Neural progenitor cell (in vitro differentiated cells): ENCODE data around the gene IFNAR1. TPM values are rescaled to one million over a fixed set of nuclear protein-coding genes. Genes with fewer than 3 reads are reported as not detected.

ENCODE experiments used
- DNase-seq: peaks from one replicate; pipeline ENCODE4 v3.0.0-alpha.2; 2016; ENCODE audit warnings: low spot score
- H2AFZ ChIP-seq: fragments of 200-600 bp; sonication (generic); replicated peaks from 2 replicates; pipeline ENCODE4 v1.6.1; 2016; ENCODE audit warnings: antibody characterized with exemption
- H3F3A ChIP-seq: fragments of 200-600 bp; sonication (generic); 2 replicates; pipeline ENCODE4 v1.6.1; 2016; ENCODE audit warnings: antibody characterized with exemption, low read depth
- H3K27ac ChIP-seq: fragments of 200-600 bp; sonication (generic); 2 replicates; pipeline ENCODE4 v1.5.1; 2016; ENCODE audit warnings: mild to moderate bottlenecking
- H3K27me3 ChIP-seq: fragments of 200-600 bp; sonication (generic); 2 replicates; pipeline ENCODE4 v1.6.1; 2016; ENCODE audit warnings: mild to moderate bottlenecking, moderate library complexity
- H3K36me3 ChIP-seq: fragments of 200-600 bp; sonication (generic); 2 replicates; pipeline ENCODE4 v1.5.1; 2016
- H3K4me1 ChIP-seq: fragments of 200-600 bp; sonication (generic); 2 replicates; pipeline ENCODE4 v1.6.1; 2016; ENCODE audit warnings: mixed run types
- H3K4me2 ChIP-seq: fragments of 200-600 bp; sonication (generic); 2 replicates; pipeline ENCODE4 v1.6.1; 2016
- H3K4me3 ChIP-seq: fragments of 200-600 bp; sonication (generic); 2 replicates; pipeline ENCODE4 v1.5.1; 2016
- H3K79me2 ChIP-seq: fragments of 200-600 bp; sonication (generic); 2 replicates; pipeline ENCODE4 v1.6.1; 2016; ENCODE audit warnings: low read depth
- H3K9ac ChIP-seq: fragments of 200-600 bp; sonication (generic); 2 replicates; pipeline ENCODE4 v1.6.1; 2016
- H3K9me3 ChIP-seq: fragments of 200-600 bp; sonication (generic); 2 replicates; pipeline ENCODE4 v1.5.1; 2016; ENCODE audit warnings: low read depth
- H4K20me1 ChIP-seq: fragments of 200-600 bp; sonication (generic); 2 replicates; pipeline ENCODE4 v1.6.1; 2016; ENCODE audit warnings: low read depth
- H3K27ac Mint-ChIP-seq: 3 replicates; pipeline ENCODE4 v1.8.0; 2021; ENCODE audit warnings: mixed read lengths
- H3K27me3 Mint-ChIP-seq: 2 replicates; pipeline ENCODE4 v1.8.0; 2022; ENCODE audit warnings: low read depth, mild to moderate bottlenecking, inconsistent platforms, moderate library complexity, mixed read lengths; ENCODE audit not compliant: insufficient read depth
- H3K36me3 Mint-ChIP-seq: 3 replicates; pipeline ENCODE4 v1.8.0; 2021; ENCODE audit warnings: mixed read lengths
- H3K4me1 Mint-ChIP-seq: 3 replicates; pipeline ENCODE4 v1.8.0; 2021; ENCODE audit warnings: mixed read lengths
- H3K4me3 Mint-ChIP-seq: 3 replicates; pipeline ENCODE4 v1.8.0; 2021; ENCODE audit warnings: mild to moderate bottlenecking, moderate library complexity, mixed read lengths
- H3K9me3 Mint-ChIP-seq: 3 replicates; pipeline ENCODE4 v1.8.0; 2020; ENCODE audit warnings: mixed read lengths
- EZH2 ChIP-seq: fragments of 200-600 bp; sonication (generic); IDR thresholded peaks from 2 replicates; pipeline ENCODE4 v1.6.1; 2017; ENCODE audit warnings: antibody characterized with exemption, mild to moderate bottlenecking, moderate library complexity
- EZH2phosphoT487 ChIP-seq: fragments of 200-600 bp; sonication (generic); IDR thresholded peaks from 2 replicates; pipeline ENCODE4 v1.6.1; 2017; ENCODE audit warnings: antibody characterized with exemption
- total RNA-seq: library from RNA; depleted of rRNA; stranded (reverse); fragments of >200 nt; gene quantifications from 2 replicates; pipeline ENCODE4 v1.2.3, GENCODE V29; 2015; ENCODE audit warnings: low replicate concordance
- TF ChIP-seq, protein P1 (sequence below): fragments of 200-600 bp; sonication (generic); IDR thresholded peaks from 2 replicates; pipeline ENCODE4 v1.5.1; 2017; ENCODE audit warnings: antibody characterized with exemption, mild to moderate bottlenecking

Gene IFNAR1
- total RNA-seq, 1 donor from 2014 or later = 9.5 TPM

DNA sequence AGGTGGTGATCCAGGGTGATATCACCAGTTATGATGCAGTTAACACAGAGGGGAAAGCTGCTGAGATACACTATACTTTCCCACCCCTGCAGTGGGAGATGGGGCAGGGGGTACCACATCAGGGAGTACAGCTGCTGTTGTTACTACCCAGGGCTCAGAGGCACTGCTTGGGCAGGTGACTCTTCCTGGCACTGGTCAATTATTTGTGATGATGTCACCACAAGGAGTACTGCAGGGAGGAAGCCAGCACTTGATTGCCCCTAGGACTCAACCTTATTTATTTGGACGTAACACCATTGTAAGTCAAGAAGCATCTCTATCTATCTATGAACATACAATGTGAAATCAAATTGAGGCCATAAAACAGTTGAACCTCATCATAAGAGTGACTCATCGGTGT lies 10.1 kb downstream of the IFNAR1 start:
- H3K27ac ChIP-seq = no peak overlapping the region
- no peak overlapping the region for H3K4me2 ChIP-seq
- no peaks in the 10 kb centered on the region for H3K4me1 ChIP-seq
- peaks cover 24% of the 10 kb centered on the region for H3K79me2 ChIP-seq
- Mint-ChIP-seq H3K4me1 (no peaks in the 10 kb centered on the region), H3K4me3 (no peak overlapping the region), H3K36me3 (peaks cover 31% of the 10 kb centered on the region), H3K27me3 (no peaks in the 10 kb centered on the region), H3K27ac (no peak overlapping the region), H3K9me3 (peaks cover 28% of the 10 kb centered on the region)
- no peak for DNase-seq
- H4K20me1 ChIP-seq = no peaks in the 10 kb centered on the region
- peaks cover 21% of the 10 kb centered on the region for H3K36me3 ChIP-seq
- no peaks in the 10 kb centered on the region for H3K27me3 ChIP-seq
- H3K9ac ChIP-seq = no peak overlapping the region
- no peaks in the 10 kb centered on the region for H3F3A ChIP-seq
- TF ChIP-seq EZH2phosphoT487 (no peak), EZH2 (no peak)
- no peak overlapping the region for H3K4me3 ChIP-seq
- no peak overlapping the region for H2AFZ ChIP-seq
- H3K9me3 ChIP-seq = peaks cover 14% of the 10 kb centered on the region

DNA sequence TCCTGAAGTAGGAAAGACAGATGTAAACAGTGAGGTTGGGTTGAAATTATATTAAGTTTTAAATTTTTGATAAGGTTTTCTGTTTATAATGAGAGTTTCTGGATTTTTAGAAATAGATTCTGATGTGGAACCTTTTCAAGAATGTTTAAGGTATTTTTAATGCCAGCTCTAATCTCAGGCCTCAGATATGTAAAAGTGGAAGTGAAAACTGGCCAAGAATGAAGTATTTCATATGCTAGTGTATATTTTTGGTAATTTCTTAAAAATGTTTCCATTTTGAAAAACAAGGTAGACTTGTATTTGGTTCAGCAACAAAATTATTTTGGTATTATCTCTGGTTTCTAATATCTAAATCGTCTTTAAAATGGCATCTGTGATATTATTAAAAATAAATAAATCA lies 14.4 kb downstream of the IFNAR1 start:
- Mint-ChIP-seq H3K9me3 (peaks cover 3% of the 10 kb centered on the region), H3K27ac (no peak overlapping the region), H3K27me3 (no peaks in the 10 kb centered on the region), H3K4me3 (no peak overlapping the region), H3K36me3 (peaks cover 20% of the 10 kb centered on the region), H3K4me1 (no peaks in the 10 kb centered on the region)
- no peak overlapping the region for H2AFZ ChIP-seq
- no peaks in the 10 kb centered on the region for H3K27me3 ChIP-seq
- no peak overlapping the region for H3K4me3 ChIP-seq
- H3K9me3 ChIP-seq = no peaks in the 10 kb centered on the region
- H3F3A ChIP-seq = no peaks in the 10 kb centered on the region
- H4K20me1 ChIP-seq = no peaks in the 10 kb centered on the region
- TF ChIP-seq EZH2phosphoT487 (no peak), EZH2 (no peak)
- TF ChIP-seq, protein P1, sequence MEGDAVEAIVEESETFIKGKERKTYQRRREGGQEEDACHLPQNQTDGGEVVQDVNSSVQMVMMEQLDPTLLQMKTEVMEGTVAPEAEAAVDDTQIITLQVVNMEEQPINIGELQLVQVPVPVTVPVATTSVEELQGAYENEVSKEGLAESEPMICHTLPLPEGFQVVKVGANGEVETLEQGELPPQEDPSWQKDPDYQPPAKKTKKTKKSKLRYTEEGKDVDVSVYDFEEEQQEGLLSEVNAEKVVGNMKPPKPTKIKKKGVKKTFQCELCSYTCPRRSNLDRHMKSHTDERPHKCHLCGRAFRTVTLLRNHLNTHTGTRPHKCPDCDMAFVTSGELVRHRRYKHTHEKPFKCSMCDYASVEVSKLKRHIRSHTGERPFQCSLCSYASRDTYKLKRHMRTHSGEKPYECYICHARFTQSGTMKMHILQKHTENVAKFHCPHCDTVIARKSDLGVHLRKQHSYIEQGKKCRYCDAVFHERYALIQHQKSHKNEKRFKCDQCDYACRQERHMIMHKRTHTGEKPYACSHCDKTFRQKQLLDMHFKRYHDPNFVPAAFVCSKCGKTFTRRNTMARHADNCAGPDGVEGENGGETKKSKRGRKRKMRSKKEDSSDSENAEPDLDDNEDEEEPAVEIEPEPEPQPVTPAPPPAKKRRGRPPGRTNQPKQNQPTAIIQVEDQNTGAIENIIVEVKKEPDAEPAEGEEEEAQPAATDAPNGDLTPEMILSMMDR = no peak
- DNase-seq = no peak
- H3K27ac ChIP-seq = no peak overlapping the region
- no peak overlapping the region for H3K9ac ChIP-seq
- H3K79me2 ChIP-seq = no peaks in the 10 kb centered on the region
- H3K4me1 ChIP-seq = no peaks in the 10 kb centered on the region
- peaks cover 8% of the 10 kb centered on the region for H3K36me3 ChIP-seq
- H3K4me2 ChIP-seq = no peak overlapping the region

DNA sequence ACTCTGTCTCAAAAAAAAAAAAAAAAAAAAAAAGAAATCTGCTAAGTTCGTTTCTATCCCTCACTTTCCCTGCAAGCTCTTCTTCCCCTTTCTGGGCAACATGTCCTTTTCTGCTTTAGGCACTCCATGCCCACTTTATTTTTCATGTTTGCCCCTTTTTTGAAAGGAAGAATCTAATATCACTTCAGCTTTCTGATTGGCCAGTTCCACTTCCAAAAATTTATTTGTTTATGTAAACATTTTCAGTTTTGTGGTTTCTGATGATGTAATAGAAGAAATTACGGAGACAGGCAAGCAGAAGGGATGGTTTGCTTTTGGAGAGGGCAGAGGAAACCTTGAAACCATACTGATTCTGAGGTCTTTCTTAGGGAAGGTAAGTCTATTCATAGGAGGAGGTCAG lies 15.1 kb downstream of the IFNAR1 start:
- Histone ChIP-seq H3K9me3 (no peaks in the 10 kb centered on the region), H3K4me1 (no peaks in the 10 kb centered on the region), H3K79me2 (no peaks in the 10 kb centered on the region), H3K4me2 (no peak overlapping the region), H3K9ac (no peak overlapping the region), H3K27ac (no peak overlapping the region), H3K27me3 (no peaks in the 10 kb centered on the region), H3K36me3 (peaks cover 8% of the 10 kb centered on the region), H4K20me1 (no peaks in the 10 kb centered on the region), H2AFZ (no peak overlapping the region), H3F3A (no peaks in the 10 kb centered on the region), H3K4me3 (no peak overlapping the region)
- Mint-ChIP-seq H3K9me3 (no peaks in the 10 kb centered on the region), H3K36me3 (peaks cover 18% of the 10 kb centered on the region), H3K4me1 (no peaks in the 10 kb centered on the region), H3K4me3 (no peak overlapping the region), H3K27ac (no peak overlapping the region), H3K27me3 (no peaks in the 10 kb centered on the region)
- no peak for DNase-seq
- TF ChIP-seq EZH2 (no peak), EZH2phosphoT487 (no peak)
- TF ChIP-seq, protein P1 = no peak

DNA sequence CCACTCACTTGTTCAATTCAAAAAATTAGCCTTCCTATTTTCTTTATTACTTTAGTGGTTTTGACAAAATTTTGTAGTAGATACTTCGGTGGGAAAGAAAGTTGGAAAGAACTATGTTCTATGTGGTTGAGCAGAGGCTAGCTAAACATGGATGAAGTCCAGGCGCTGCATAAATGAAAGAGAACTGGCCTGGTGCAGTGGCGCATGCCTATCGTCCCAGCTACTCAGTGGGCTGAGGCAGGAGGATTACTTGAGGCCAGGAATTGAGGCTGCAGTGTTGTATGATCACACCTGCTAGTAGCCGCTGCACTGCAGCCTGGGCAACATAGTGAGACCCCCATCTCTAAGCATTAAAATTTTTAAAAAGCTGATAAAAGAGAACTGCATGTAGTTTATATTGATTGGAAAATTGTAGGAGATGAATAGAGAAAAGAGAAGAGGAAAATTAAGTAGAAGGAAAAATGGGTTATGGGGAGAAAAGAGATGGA lies 21.0 kb downstream of the IFNAR1 start:
- Mint-ChIP-seq H3K9me3 (no peaks in the 10 kb centered on the region), H3K27me3 (no peaks in the 10 kb centered on the region), H3K4me1 (no peaks in the 10 kb centered on the region), H3K4me3 (no peak overlapping the region), H3K36me3 (peaks cover 24% of the 10 kb centered on the region), H3K27ac (no peak overlapping the region)
- no peaks in the 10 kb centered on the region for H3F3A ChIP-seq
- H3K4me1 ChIP-seq = no peaks in the 10 kb centered on the region
- no peak overlapping the region for H3K27ac ChIP-seq
- H3K9ac ChIP-seq = no peak overlapping the region
- no peaks in the 10 kb centered on the region for H4K20me1 ChIP-seq
- no peak overlapping the region for H3K4me2 ChIP-seq
- H3K79me2 ChIP-seq = no peaks in the 10 kb centered on the region
- H3K9me3 ChIP-seq = no peaks in the 10 kb centered on the region
- no peak for DNase-seq
- H2AFZ ChIP-seq = no peak overlapping the region
- H3K27me3 ChIP-seq = no peaks in the 10 kb centered on the region
- TF ChIP-seq, protein P1 = no peak
- peaks cover 7% of the 10 kb centered on the region for H3K36me3 ChIP-seq
- H3K4me3 ChIP-seq = no peak overlapping the region
